Hepatocyte (in vitro differentiated cells): ENCODE measurements around the gene FIS1.

ENCODE experiments used
- EZH2phosphoT487 ChIP-seq: fragments of 200-600 bp; sonication (generic); IDR thresholded peaks from one replicate; pipeline ENCODE4 v1.6.1; 2018; ENCODE audit warnings: antibody characterized with exemption, mild to moderate bottlenecking, low read depth, moderate library complexity; ENCODE audit not compliant: unreplicated experiment, severe bottlenecking
- TF ChIP-seq, protein P1 (sequence below): fragments of 200-600 bp; sonication (generic); IDR thresholded peaks from 2 replicates; pipeline ENCODE4 v1.5.1; 2016; ENCODE audit warnings: antibody characterized with exemption, mild to moderate bottlenecking; ENCODE audit not compliant: poor library complexity

DNA sequence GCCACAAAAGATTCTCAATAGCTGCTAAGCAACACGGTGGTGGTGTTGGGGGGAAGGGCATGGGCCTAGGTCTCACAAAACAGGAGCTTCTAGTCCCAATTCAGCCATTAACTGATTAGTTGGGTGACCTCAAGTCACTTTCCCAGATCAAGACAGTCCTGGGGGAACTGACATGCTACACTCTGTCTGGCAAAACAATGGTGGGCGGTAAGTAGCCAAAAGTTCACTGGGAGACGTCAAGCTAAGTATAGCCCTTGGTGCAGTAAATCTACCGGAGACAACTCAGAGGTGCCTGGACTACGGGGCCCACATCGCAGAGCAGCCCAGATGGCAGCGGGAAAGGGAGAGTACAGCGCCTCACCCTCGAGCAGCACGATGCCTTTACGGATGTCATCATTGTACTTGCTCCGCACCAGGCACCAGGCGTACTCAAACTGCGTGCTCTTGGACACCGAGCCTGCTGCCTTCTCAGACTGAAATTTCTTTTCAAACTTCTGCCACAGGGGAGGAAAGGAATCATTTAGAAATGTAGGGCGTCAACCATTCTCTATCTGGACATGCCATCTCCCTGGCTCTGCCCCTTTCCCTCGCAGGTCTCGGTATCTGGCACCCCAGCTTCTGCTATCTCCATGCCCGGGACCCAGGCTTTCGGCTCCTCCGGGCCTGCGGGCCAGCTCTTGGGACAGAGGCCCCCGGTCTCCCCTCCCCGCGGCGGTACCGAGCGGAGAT, 1.1 kb downstream of the FIS1 start:
- TF ChIP-seq, protein P1, sequence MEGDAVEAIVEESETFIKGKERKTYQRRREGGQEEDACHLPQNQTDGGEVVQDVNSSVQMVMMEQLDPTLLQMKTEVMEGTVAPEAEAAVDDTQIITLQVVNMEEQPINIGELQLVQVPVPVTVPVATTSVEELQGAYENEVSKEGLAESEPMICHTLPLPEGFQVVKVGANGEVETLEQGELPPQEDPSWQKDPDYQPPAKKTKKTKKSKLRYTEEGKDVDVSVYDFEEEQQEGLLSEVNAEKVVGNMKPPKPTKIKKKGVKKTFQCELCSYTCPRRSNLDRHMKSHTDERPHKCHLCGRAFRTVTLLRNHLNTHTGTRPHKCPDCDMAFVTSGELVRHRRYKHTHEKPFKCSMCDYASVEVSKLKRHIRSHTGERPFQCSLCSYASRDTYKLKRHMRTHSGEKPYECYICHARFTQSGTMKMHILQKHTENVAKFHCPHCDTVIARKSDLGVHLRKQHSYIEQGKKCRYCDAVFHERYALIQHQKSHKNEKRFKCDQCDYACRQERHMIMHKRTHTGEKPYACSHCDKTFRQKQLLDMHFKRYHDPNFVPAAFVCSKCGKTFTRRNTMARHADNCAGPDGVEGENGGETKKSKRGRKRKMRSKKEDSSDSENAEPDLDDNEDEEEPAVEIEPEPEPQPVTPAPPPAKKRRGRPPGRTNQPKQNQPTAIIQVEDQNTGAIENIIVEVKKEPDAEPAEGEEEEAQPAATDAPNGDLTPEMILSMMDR: no peak
- TF ChIP-seq EZH2phosphoT487: no peak
